ENCODE results near the gene TRPM2. TPM values are rescaled to one million over a fixed set of nuclear protein-coding genes. Genes with fewer than 3 reads are reported as not detected.

TRPM2 gene
- total and polyA plus RNA-seq, 10 of the 15 experiments (the other 5 are each of a cell fraction or from before 2014, with no cell fraction given): 0.03 to 9.1 (median 2.6) TPM

- intact Hi-C loops (cut with micrococcal nuclease; ENCODE audit: unreplicated experiment) (no loop called here), in situ Hi-C loops (cut with MboI) (no loop called here)
- RAD21 ChIA-PET (ENCODE audit: unreplicated experiment): no interaction called here
- H3K4me2 ChIP-seq (ENCODE audit: control insufficient read depth, insufficient read depth): no peak overlapping the region
- no peaks in the 10 kb centered on the region for H4K20me1 ChIP-seq (ENCODE audit: control insufficient read depth, insufficient read depth)
- no peaks in the 10 kb centered on the region for H3K79me2 ChIP-seq (ENCODE audit: control insufficient read depth, insufficient read depth, low read length)
- no peak for DNase-seq (ENCODE audit: low read depth, low spot score)
- no peak overlapping the region for H2AFZ ChIP-seq (ENCODE audit: control insufficient read depth, low read depth, low read length)
- H3K27me3 ChIP-seq (replicated peaks in 1 of 2; ENCODE audit: control insufficient read depth in 2 of 2, insufficient read depth in 2 of 2, low read length in 1 of 2): no peaks in the 10 kb centered on the region
- CTCF ChIA-PET: interaction anchor here (1.1 kb wide), 1 partner anchor 476 kb away, joined by 3 read pairs; no protein-coding TSS in a partner anchor
- no peak overlapping the region for H3K9ac ChIP-seq (ENCODE audit: control insufficient read depth, insufficient read depth, low read length)
- no peak for ATAC-seq
- no peak overlapping the region for H3K27ac ChIP-seq (ENCODE audit: control insufficient read depth, insufficient read depth)
- no peak for FAIRE-seq
- H3K36me3 ChIP-seq (ENCODE audit: control insufficient read depth in 2 of 2, insufficient read depth in 2 of 2, low read length in 1 of 2): no peaks in the 10 kb centered on the region
- SMC1A ChIA-PET (ENCODE audit: uncharacterized antibody, unreplicated experiment): interaction anchor here (1.0 kb wide), 1 partner anchor 145 kb away, joined by 3 read pairs; no protein-coding TSS in a partner anchor
- no TSS peak for BruUV-seq (replicated peaks)
- H3K9me3 ChIP-seq (replicated peaks; ENCODE audit: control insufficient read depth, insufficient read depth, low read length): peaks cover 20% of the 10 kb centered on the region; the same call in 2 of the 3 replicates
- 9% methylated on average over 7 of the region's 7 CpGs for WGBS (ENCODE audit: insufficient coverage, insufficient replicate concordance, low lambda C conversion rate, missing lambda C conversion rate)
- no peak overlapping the region for H3K4me3 ChIP-seq
- POLR2A ChIA-PET: no interaction called here
- H3K4me1 ChIP-seq (ENCODE audit: control insufficient read depth, insufficient read depth, low read length): no peaks in the 10 kb centered on the region
- TF ChIP-seq CTCF (IDR thresholded peaks at IDR 0.05 in 2 of 3, conservative IDR thresholded peaks at IDR 0.05 in 1 of 3; ENCODE audit: control insufficient read depth in 2 of 3, extremely low read depth in 1 of 3, insufficient read depth in 1 of 3, low read depth in 3 of 3, low read length in 3 of 3) (peak in 1 of 3 experiments; percentile 5; a peak in 1 of 6 replicates), LARP7 (IDR thresholded peaks at IDR 0.05) (no peak)
Measured at GRCh38 chr21:44489962-44490361, 136.5 kb downstream of the TRPM2 start.

- POLR2A ChIA-PET: no interaction called here
- FAIRE-seq: no peak
- Histone ChIP-seq H3K9ac (ENCODE audit: control insufficient read depth, insufficient read depth, low read length) (no peak overlapping the region), H3K27ac (ENCODE audit: control insufficient read depth, insufficient read depth) (no peak overlapping the region), H3K9me3 (replicated peaks; ENCODE audit: control insufficient read depth, insufficient read depth, low read length) (peaks cover 20% of the 10 kb centered on the region; the same call in 2 of the 3 replicates), H3K79me2 (ENCODE audit: control insufficient read depth, insufficient read depth, low read length) (no peaks in the 10 kb centered on the region), H3K36me3 (ENCODE audit: control insufficient read depth in 2 of 2, insufficient read depth in 2 of 2, low read length in 1 of 2) (no peaks in the 10 kb centered on the region), H3K4me2 (ENCODE audit: control insufficient read depth, insufficient read depth) (no peak overlapping the region), H4K20me1 (ENCODE audit: control insufficient read depth, insufficient read depth) (no peaks in the 10 kb centered on the region), H3K4me1 (ENCODE audit: control insufficient read depth, insufficient read depth, low read length) (no peaks in the 10 kb centered on the region), H3K4me3 (no peak overlapping the region), H3K27me3 (replicated peaks in 1 of 2; ENCODE audit: control insufficient read depth in 2 of 2, insufficient read depth in 2 of 2, low read length in 1 of 2) (no peaks in the 10 kb centered on the region), H2AFZ (ENCODE audit: control insufficient read depth, low read depth, low read length) (no peak overlapping the region)
- ATAC-seq: no peak
- RAD21 ChIA-PET (ENCODE audit: unreplicated experiment): no interaction called here
- SMC1A ChIA-PET (ENCODE audit: uncharacterized antibody, unreplicated experiment): interaction anchor here (0.6 to 1.0 kb wide), 2 partner anchors 146 to 225 kb away, joined by 3 read pairs; no protein-coding TSS in a partner anchor
- no peak for DNase-seq (ENCODE audit: low read depth, low spot score)
- intact Hi-C loops (cut with micrococcal nuclease; ENCODE audit: unreplicated experiment) (no loop called here), in situ Hi-C loops (cut with MboI) (no loop called here)
- 79% methylated on average over 19 of the region's 19 CpGs for WGBS (ENCODE audit: insufficient coverage, insufficient replicate concordance, low lambda C conversion rate, missing lambda C conversion rate)
- CTCF ChIA-PET: interaction anchor here (1.1 kb wide), 1 partner anchor 476 kb away, joined by 3 read pairs; no protein-coding TSS in a partner anchor
- no TSS peak for BruUV-seq (replicated peaks)
- no peak for TF ChIP-seq SMAD5 (IDR thresholded peaks at IDR 0.05; ENCODE audit: low read depth)
- no peak for TF ChIP-seq CTCF (IDR thresholded peaks at IDR 0.05 in 2 of 3, conservative IDR thresholded peaks at IDR 0.05 in 1 of 3; ENCODE audit: control insufficient read depth in 2 of 3, extremely low read depth in 1 of 3, insufficient read depth in 1 of 3, low read depth in 3 of 3, low read length in 3 of 3)
- TF ChIP-seq HDAC2 (IDR thresholded peaks at IDR 0.05): no peak
- TF ChIP-seq RBBP5 (conservative IDR thresholded peaks at IDR 0.05): no peak
- TF ChIP-seq ZNF384 (IDR thresholded peaks at IDR 0.05; ENCODE audit: borderline replicate concordance, low read depth, low read length): no peak
- TF ChIP-seq NKRF (conservative IDR thresholded peaks at IDR 0.05): no peak
- TF ChIP-seq USF1 (IDR thresholded peaks at IDR 0.05; ENCODE audit: borderline replicate concordance, extremely low read length, insufficient read depth, low read depth, low read length): no peak
- no peak for TF ChIP-seq SMC3 (IDR thresholded peaks at IDR 0.05; ENCODE audit: borderline replicate concordance, low read length)
Measured at GRCh38 chr21:44490405-44490804, 137.0 kb downstream of the TRPM2 start.
